GM23338 (cell line): Measurements from ENCODE around the gene SPINDOC.

ENCODE experiments used
- CREB1 ChIP-seq: fragments of 250-450 bp; sonication (Bioruptor Pico); IDR thresholded peaks from 2 replicates; pipeline ENCODE4 v1.5.0; 2020; ENCODE audit warnings: low read depth, mild to moderate bottlenecking, moderate library complexity
- CTCF ChIP-seq, 2 experiments: fragments of 200-600 bp in 1 of 2; sonication (generic) in 1 of 2; conservative IDR thresholded peaks; 2 replicates each; pipeline versions ENCODE4 v1.5.1 to v1.6.1; 2016 to 2017; ENCODE audit warnings: antibody characterized with exemption in 2 of 2, low read depth in 2 of 2, mild to moderate bottlenecking in 2 of 2, moderate library complexity in 1 of 2
- ETS1 ChIP-seq: IDR thresholded peaks from 2 replicates; pipeline ENCODE4 v1.6.1; 2016; ENCODE audit warnings: antibody characterized with exemption
- EZH2 ChIP-seq: fragments of 200-600 bp; sonication (generic); IDR thresholded peaks from one replicate; pipeline ENCODE4 v1.8.0; 2017; ENCODE audit warnings: antibody characterized with exemption, mild to moderate bottlenecking, low read depth; ENCODE audit not compliant: unreplicated experiment
- EZH2phosphoT487 ChIP-seq: fragments of 200-600 bp; sonication (generic); IDR thresholded peaks from one replicate; pipeline ENCODE4 v1.8.1; 2018; ENCODE audit warnings: antibody characterized with exemption; ENCODE audit not compliant: unreplicated experiment
- JUNB ChIP-seq: IDR thresholded peaks from one replicate; pipeline ENCODE4 v1.6.1; 2016; ENCODE audit warnings: antibody characterized with exemption; ENCODE audit not compliant: unreplicated experiment
- NANOG ChIP-seq: IDR thresholded peaks from 2 replicates; pipeline ENCODE4 v1.6.1; 2016; ENCODE audit warnings: antibody characterized with exemption, borderline replicate concordance
- POLR2AphosphoS5 ChIP-seq: IDR thresholded peaks from 2 replicates; pipeline ENCODE4 v1.6.1; 2016; ENCODE audit warnings: antibody characterized with exemption, low read depth
- REST ChIP-seq: IDR thresholded peaks from one replicate; pipeline ENCODE4 v1.6.1; 2018; ENCODE audit warnings: antibody characterized with exemption; ENCODE audit not compliant: unreplicated experiment
- STAT1 ChIP-seq: IDR thresholded peaks from one replicate; pipeline ENCODE4 v1.6.1; 2016; ENCODE audit warnings: antibody characterized with exemption; ENCODE audit not compliant: unreplicated experiment
- ZNF114 ChIP-seq: fragments of 250-450 bp; sonication (Bioruptor Pico); IDR thresholded peaks from 2 replicates; pipeline ENCODE4 v1.5.0; 2020; ENCODE audit warnings: mild to moderate bottlenecking, moderate library complexity
- ZNF331 ChIP-seq: fragments of 250-450 bp; sonication (Bioruptor Pico); IDR thresholded peaks from 2 replicates; pipeline ENCODE4 v1.5.0; 2020; ENCODE audit warnings: low read depth, mild to moderate bottlenecking, moderate library complexity
- ZNF462 ChIP-seq: fragments of 250-450 bp; sonication (Bioruptor Pico); IDR thresholded peaks from 2 replicates; pipeline ENCODE4 v1.5.0; 2020; ENCODE audit warnings: mild to moderate bottlenecking, moderate library complexity

GRCh38 chr11:63869683-63870082 lies 56.4 kb downstream of the SPINDOC start:
- TF ChIP-seq EZH2phosphoT487 (no peak), CTCF (conservative IDR thresholded peaks at IDR 0.05; ENCODE audit: low read depth in 2 of 2) (no peak), POLR2AphosphoS5 (no peak), REST (no peak), CREB1 (CRISPR knock-in tag) (no peak), JUNB (no peak), EZH2 (no peak), ZNF331 (CRISPR knock-in tag) (no peak), NANOG (no peak), ZNF462 (CRISPR knock-in tag) (no peak), ETS1 (no peak), ZNF114 (no peak), STAT1 (no peak)
